ENCODE results near the gene RANBP1.
A peak's percentile ranks its signal among the peaks of the same experiment; 100 is the strongest.

RANBP1 gene

GRCh38 chr22:20089226-20089976 is 26.5 kb upstream of the RANBP1 start:
- no peak for DNase-seq (ENCODE audit: low spot score)

DNA sequence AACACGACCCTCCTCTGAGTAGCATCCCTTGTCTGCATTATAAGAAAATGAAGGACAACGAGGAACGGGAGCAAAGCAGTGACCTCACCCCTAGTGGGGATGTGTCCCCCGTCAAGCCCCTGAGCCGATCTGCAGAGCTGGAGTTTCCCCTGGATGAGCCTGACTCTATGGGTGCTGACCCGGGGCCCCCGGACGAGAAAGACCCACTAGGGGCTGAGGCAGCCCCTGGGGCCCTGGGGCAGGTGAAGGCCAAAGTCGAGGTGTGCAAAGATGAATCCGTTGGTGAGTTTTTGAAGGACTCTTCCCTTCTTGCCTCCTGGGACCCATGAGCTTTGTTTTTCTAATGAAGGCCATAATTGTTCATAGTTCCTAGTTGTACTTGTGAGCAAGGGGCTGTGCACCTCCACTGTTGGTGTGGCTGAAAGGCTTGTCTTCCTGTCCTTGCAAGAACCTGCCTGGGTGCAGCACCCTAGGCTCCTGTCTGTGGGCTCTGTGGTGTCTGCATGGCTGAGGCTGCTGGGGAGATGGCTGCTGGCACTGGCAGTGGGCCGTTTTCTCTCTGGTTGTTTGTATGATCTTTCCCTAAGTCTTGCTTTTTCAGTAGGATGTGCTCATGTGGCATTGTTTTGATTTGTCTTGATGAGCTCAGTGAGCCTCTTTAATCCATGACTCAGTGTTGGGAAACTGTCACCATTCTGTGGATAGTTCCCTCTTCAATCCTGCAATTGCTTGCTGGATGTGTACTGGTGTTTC is 25.8 kb upstream of the RANBP1 start:
- DNase-seq (ENCODE audit: low spot score), result peak; percentile 40

DNA sequence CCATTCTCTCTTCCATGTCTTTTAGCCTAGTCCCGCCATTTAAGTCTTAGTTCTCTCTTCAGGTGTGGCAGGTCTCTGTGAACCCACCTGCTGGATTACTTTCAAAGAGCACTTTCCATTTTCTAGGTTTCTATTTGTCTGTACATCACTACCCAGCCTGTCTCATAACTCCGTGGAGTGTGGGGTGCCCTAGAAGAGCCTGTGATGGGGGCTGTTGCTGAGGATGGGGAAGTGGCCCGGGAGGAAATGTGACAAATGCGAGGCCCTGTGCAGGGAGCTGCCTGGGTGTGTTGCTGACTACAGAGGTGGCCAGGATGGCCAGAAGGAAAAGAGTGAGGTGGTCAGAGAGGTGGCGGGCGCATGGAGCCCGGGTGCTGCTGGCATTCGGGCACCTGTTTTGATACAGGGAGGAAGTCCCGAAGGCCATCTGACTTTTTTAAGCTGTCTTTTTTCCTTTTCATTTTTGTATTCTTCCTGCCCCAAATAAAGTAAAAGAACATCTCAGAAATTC is 25.1 kb upstream of the RANBP1 start:
- no peak for DNase-seq (ENCODE audit: low spot score)

DNA sequence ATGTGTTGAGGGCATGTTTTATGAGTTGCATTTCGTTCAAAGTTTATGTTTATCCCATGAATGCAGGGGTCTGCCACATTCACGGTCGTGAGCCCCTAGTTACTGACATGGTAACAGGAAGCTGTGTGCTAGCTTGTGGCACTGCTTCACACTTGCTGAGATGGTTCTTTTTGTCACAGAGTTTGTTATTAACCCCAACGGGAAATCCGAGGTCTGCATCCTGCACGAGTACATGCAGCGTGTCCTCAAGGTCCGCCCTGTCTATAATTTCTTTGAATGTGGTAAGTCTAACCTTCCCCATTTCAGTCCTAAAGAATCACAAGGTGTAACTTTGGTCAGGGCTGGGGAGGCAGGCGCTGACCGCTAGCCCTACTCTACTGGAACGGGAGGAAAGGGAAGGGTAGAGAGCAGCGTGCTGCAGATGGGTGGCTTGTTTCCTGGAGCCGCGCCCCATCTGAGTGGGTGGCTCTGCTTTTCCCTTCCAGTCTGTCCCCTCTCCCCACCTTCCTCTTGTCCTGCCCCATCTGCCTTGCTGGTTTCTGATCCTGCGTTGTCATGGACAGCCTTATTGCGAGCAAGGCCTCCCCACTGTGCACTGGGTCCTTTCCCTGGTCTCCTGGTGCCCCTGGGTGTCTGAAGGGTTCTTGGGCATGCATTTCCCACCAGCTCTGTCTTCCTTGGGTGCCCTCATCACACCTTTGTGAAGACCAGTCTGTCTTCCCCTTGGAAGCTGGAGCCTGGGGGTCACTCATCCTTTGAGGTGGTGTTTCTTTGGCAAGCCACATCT is 24.0 kb upstream of the RANBP1 start:
- no peak for DNase-seq (ENCODE audit: low spot score)

DNA sequence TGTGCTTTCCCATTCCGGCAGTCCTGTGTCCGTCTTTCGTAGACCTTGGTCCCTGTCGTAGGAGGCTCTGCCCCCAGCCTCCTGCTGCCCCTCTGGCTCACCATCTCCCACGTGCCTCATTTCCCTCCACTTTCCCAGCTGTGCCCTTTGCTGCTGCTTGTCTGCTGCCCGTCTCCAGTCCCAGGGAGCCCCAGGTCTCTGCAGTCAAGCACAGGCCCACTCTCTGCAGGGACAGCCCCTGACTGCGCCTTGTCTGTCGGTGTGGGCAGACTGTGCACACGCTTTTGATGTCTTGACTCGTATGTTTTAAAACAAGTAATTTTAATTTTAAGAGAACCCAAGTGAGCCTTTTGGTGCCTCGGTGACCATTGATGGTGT is 23.4 kb upstream of the RANBP1 start:
- no peak for DNase-seq (ENCODE audit: low spot score)

DNA sequence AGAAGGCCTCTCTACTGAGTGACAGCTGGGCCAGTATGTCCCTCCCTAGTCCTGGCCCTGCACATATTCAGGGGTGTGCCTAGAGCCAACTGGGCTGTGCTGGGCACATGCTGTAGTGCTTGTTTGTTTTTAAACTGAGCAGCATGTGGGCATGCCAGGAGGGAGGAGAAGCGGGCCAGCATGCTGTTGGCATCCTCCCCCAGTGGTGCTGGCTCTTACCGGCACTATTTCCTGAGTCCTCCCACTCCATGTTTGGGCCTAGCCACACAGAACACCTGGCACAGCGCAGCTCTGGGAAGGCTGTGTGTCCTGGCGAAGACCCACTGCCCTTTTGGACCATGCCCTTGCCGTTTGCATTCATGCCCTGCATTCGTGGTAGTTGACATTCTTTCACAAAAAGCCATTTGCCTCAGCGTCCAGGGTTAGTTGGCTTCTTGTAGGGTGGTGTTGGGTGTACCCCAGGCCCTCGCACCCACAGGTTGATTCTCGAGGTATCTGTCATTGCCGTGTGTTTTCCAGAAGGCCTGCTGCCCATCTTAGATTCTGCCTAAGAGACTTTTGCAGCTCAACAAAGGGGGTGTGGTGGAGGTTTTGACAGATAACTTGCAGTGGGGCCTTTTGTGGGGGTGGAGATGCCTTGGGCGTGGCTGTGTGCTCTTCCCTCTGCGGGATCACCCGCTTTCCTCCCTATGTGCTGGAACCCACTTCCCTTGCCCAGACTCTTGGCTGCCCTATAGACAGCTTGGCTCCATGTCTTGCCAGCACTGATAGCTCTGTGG is 22.3 kb upstream of the RANBP1 start:
- no peak for DNase-seq (ENCODE audit: low spot score)

- DNase-seq (ENCODE audit: low spot score), result no peak
Observed at GRCh38 chr22:20094197-20094807, 21.6 kb upstream of the RANBP1 start.

GRCh38 chr22:20095521-20095920 is 20.4 kb upstream of the RANBP1 start:
- no peak for DNase-seq (ENCODE audit: low spot score)

DNA sequence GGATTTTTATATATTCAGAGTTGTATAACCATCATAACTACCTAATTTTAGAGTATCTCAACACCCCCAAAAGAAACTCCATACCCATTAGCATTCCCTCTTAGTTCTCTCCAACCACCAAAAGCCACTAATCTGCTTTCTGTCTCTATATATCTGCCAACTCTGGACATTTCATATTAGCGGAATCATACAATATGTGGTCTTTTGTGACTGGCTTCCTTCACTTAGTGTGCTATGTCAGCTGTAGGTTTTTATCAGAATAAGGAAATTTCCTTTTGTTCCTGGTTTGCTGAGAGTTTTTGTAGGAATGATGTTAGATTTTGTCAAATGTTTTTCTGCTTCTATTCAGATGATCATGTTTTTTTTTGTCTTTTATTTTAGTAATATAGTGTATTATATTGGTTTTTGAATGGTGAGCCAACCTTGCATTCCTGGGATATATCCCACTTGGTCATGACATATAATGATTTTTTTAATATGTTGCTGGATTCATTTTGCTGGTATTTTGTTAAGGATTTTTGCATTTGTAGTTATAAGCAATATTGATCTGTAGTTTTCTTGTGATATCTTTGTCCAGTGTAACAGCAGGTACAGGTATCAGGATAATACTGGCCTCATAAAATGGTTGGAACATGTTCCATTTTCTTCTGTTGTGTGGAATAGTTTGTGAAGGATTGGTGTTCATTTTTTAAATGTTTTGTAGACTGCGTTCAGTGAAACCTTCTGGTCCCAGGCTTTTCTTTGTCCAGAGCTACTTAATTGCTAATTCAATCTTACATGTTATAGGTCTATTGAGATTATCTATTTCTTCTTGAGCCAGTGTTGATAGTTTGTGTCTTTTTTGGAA is 19.1 kb upstream of the RANBP1 start:
- DNase-seq (ENCODE audit: low spot score), result no peak

GRCh38 chr22:20099099-20099711 is 16.7 kb upstream of the RANBP1 start:
- no peak for DNase-seq (ENCODE audit: low spot score)

- DNase-seq (ENCODE audit: low spot score), result no peak
Observed at GRCh38 chr22:20101638-20102037, 14.3 kb upstream of the RANBP1 start.

- no peak for DNase-seq (ENCODE audit: low spot score)
Observed at GRCh38 chr22:20102203-20102780, 13.6 kb upstream of the RANBP1 start.

DNA sequence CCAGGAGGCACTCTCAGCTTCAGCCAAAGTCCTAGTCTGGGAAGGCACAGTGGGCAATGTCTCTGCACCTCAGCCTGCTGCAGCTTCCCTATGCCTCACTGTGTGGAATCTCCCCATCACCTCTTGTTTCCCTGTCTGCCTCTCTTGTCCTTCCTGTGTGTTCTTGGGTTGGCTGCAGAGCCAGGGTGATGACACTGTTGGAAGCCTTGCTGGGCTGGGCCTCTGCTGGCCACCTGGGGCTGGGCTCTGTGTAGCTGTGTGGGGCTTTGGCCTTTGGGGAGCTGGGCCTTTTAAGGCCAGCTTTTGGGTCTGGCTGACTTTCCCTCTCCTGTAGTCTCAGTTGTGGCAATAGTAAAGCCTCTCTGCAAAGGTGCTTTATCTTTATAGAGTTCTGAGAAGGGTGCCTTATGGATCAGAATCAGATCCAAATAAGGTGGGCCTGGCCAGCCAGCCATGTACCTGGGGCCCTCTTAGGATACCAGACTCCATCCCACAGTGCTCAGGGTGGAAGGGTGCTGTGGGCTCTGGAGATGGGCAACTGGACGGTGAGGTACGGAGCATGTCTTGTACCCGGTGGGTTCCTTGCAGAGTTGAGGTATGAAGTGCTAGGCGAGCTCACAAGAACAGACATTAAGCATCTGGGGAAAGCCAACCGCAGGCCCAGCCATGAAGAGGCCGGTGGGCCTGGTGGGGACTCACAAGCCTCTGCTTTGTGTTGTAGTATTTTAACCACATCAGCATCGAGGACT is 10.3 kb upstream of the RANBP1 start:
- DNase-seq (ENCODE audit: low spot score), result no peak

GRCh38 chr22:20106205-20106848 is 9.6 kb upstream of the RANBP1 start:
- DNase-seq (ENCODE audit: low spot score), result no peak

GRCh38 chr22:20106849-20107237 is 9.1 kb upstream of the RANBP1 start:
- no peak for DNase-seq (ENCODE audit: low spot score)

GRCh38 chr22:20107471-20107901 is 8.4 kb upstream of the RANBP1 start:
- DNase-seq (ENCODE audit: low spot score), result no peak

DNA sequence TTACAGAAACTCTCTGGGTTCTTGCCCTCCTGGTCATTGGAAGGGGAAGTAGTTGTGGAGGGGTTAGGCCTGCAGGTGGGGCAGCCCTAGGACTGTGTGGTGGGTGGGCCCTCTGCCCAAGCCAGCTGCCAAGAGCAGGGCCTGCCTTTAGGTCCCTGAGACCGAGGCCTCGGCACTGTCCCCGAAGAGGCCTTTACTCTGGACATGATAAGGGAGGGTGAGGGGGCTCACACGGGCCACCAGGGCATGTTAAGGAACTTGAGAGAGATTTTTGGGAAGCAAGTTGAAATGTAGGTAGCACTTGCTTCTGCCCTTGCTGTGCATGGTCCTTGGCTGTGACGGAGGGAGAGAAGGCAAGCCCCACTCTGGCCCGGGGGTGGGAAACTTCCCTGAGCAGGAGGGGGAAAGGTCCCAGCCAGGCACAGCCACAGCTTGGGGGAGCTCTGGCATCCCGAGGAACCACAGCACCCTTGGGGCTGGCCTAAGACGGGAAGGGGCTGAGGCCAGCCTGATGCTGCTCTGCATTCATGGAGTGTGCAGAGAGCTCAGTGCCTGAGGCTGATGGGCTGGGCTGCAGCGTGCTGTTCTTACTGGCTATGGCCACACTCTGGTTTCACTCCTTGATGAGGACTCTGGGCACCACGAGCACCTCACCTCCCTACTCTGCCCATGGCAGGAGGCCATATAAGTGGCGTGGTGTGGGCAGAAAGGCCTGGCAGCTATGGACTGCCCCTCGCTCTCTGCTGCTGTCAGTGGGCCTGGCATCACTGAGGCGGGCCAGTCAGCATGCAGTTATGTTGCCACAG is 7.8 kb upstream of the RANBP1 start:
- no peak for DNase-seq (ENCODE audit: low spot score)
